Cardiac muscle cell (in vitro differentiated cells and primary cell): Measurements from ENCODE around the gene ERFL. TPM values are rescaled to one million over a fixed set of nuclear protein-coding genes. Genes with fewer than 3 reads are reported as not detected.

Source experiments
- DNase-seq, 2 donors: peaks; one replicate each; pipeline versions ENCODE4 v3.0.0 to v3.0.0-alpha.2; 2010 to 2017; ENCODE audit warnings: low read depth in 1 of 2, low spot score in 1 of 2
- H3K27ac ChIP-seq: fragments of 200-600 bp; sonication (generic); 2 replicates; pipeline ENCODE4 v1.5.1; 2016
- H3K27me3 ChIP-seq: fragments of 200-600 bp; sonication (generic); 2 replicates; pipeline ENCODE4 v1.6.0; 2016; ENCODE audit warnings: control low read depth
- H3K36me3 ChIP-seq: fragments of 200-600 bp; sonication (generic); 2 replicates; pipeline ENCODE4 v1.5.1; 2016; ENCODE audit warnings: control low read depth
- H3K4me1 ChIP-seq: fragments of 200-600 bp; sonication (generic); 2 replicates; pipeline ENCODE4 v1.8.1; 2017; ENCODE audit warnings: low read depth, mild to moderate bottlenecking, mixed run types
- H3K4me3 ChIP-seq: fragments of 200-600 bp; sonication (generic); 2 replicates; pipeline ENCODE4 v1.5.1; 2016; ENCODE audit warnings: mild to moderate bottlenecking
- H3K9me3 ChIP-seq: fragments of 200-600 bp; sonication (generic); 2 replicates; pipeline ENCODE4 v1.5.1; 2017; ENCODE audit warnings: low read depth, mild to moderate bottlenecking, control low read depth
- polyA plus RNA-seq: library from polyadenylated mRNA; unstranded; fragments of >200 nt; fragmentation: Nextera tagmentation; extraction: Ambion mirVana; gene quantifications from 2 replicates; pipeline ENCODE4 v1.2.1, GENCODE V29; 2016
- total RNA-seq: library from RNA; depleted of rRNA; stranded (reverse); fragments of >200 nt; gene quantifications from 2 replicates; pipeline ENCODE4 v1.2.3, GENCODE V29; 2016
- TF ChIP-seq, protein P1 (sequence below): IDR thresholded peaks from 2 replicates; pipeline ENCODE4 v1.5.1; 2012; ENCODE audit warnings: low read depth, mild to moderate bottlenecking, low read length

Gene ERFL
- total and polyA plus RNA-seq, 2 experiments from 2014 or later, result 0.06 to 1.0 TPM

DNA sequence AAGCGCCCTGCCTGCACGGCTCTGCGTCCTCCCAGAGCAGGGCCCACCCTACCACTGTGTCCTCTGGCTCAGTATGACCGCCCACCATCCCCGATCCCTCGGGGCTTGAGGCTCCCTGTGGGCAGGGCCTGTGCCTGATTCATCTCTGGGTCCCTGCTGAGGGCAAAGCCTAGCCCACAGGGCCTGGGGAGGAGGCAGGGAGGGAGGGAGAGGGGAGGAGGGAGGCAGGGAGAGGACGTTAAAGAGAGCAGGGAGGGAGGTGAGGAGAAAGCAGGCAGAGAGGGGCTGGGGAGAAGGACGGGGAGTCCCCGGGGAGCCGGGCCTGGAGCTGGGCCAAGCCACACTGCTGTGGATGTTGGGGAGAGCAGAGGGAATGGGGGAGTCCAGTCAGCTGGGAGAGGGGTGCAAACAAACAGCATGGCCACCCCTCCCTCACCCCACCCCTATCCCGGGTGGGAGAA, 4.0 kb upstream of the ERFL start:
- no peak overlapping the region for H3K27ac ChIP-seq

DNA sequence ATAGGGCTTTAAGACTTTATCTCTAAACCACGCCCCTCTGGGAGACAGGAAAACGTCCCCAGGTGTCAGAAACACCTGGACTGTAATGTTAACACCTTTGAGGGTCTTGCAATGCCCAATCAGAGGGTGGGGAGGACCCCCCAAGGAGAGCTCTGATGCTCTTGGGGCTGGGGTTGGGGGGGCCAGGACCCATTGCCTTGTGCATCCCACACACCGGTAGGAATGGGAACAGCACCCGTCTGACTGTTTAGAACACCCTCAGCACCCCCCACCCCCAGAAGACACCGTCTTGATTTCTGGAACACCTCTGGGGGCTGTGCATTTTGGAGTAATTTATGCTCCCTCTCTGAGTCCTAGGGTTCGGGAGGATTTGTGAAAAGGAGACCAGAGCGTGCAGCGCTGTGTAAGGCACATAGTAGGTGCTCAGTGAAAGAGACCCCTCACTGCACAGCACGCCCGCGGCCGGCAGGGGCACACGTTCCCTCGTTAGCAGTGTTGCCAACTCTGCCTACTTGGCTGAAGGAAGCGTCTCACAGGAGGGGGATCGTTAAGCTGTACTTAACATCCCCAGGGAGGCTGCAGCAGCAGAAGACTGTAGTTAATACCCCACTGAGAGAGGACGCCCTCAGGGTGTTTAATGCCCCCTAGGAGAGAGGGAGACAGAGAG, 2.8 kb upstream of the ERFL start:
- peaks cover 96% of the 10 kb centered on the region for H3K27me3 ChIP-seq
- H3K36me3 ChIP-seq, result no peaks in the 10 kb centered on the region
- no peaks in the 10 kb centered on the region for H3K9me3 ChIP-seq
- H3K4me1 ChIP-seq, result no peaks in the 10 kb centered on the region
- H3K4me3 ChIP-seq, result no peak overlapping the region
- no peak for DNase-seq
- TF ChIP-seq, protein P1, sequence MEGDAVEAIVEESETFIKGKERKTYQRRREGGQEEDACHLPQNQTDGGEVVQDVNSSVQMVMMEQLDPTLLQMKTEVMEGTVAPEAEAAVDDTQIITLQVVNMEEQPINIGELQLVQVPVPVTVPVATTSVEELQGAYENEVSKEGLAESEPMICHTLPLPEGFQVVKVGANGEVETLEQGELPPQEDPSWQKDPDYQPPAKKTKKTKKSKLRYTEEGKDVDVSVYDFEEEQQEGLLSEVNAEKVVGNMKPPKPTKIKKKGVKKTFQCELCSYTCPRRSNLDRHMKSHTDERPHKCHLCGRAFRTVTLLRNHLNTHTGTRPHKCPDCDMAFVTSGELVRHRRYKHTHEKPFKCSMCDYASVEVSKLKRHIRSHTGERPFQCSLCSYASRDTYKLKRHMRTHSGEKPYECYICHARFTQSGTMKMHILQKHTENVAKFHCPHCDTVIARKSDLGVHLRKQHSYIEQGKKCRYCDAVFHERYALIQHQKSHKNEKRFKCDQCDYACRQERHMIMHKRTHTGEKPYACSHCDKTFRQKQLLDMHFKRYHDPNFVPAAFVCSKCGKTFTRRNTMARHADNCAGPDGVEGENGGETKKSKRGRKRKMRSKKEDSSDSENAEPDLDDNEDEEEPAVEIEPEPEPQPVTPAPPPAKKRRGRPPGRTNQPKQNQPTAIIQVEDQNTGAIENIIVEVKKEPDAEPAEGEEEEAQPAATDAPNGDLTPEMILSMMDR, result peak; percentile 53
- no peak overlapping the region for H3K27ac ChIP-seq

More for the DNA sequence above, 4.0 kb upstream of the ERFL start:
- TF ChIP-seq, protein P1, result no peak
- no peaks in the 10 kb centered on the region for H3K36me3 ChIP-seq
- no peak for DNase-seq
- no peaks in the 10 kb centered on the region for H3K4me1 ChIP-seq
- peaks cover 96% of the 10 kb centered on the region for H3K27me3 ChIP-seq
- no peak overlapping the region for H3K4me3 ChIP-seq
- H3K9me3 ChIP-seq, result no peaks in the 10 kb centered on the region

DNA sequence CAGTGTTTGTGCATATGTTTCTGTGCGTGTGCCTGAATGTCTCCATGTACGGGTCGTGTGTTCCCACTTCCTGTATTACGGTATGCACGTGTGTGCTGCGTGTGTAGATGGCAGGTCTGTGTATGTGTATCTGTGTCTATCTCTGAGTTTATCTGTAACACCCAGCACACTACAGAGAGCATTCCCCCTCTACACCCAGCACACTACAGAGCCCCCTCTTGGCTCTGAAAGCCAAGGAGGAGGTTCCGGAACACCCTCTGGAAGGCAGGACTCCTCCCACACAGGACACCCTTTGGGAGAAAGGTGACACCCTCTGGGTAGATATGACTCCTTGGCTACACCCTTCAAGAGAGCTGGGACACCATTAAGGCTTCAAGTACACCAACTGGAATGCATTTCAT, 2.1 kb upstream of the ERFL start:
- Histone ChIP-seq H3K36me3 (no peaks in the 10 kb centered on the region), H3K4me3 (no peak overlapping the region), H3K4me1 (no peaks in the 10 kb centered on the region), H3K9me3 (no peaks in the 10 kb centered on the region), H3K27ac (no peak overlapping the region), H3K27me3 (peaks cover 96% of the 10 kb centered on the region)
- TF ChIP-seq, protein P1, result no peak
- no peak for DNase-seq

DNA sequence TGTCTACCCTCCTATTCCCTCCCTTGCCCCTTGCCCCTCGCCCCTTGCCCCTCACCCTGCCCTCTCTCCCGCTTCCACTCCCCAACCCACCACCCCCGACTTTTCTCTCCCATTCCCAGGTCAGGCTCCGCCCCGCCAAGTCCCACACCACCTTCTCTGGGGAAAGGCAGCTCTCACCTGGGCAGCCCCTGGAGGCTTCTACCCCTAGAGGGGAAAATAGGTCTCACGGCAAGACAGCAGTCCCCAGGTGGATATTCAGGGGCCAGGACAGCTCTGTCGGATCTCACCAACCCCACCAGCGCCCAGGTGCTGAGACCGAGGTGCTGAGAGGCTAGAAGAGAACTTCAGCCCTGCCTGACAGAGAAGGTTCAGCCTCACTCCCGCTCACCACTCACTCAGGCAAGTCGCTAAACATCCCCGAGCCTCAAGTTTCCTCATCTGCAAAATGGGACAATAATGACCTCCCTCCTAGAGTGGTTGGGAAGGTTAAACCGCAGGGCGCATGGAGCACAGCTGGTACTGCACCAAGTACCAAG, 1.4 kb upstream of the ERFL start:
- H3K4me1 ChIP-seq, result no peaks in the 10 kb centered on the region
- no peak overlapping the region for H3K4me3 ChIP-seq
- TF ChIP-seq, protein P1, result no peak
- no peaks in the 10 kb centered on the region for H3K36me3 ChIP-seq
- H3K27me3 ChIP-seq, result peaks cover 98% of the 10 kb centered on the region
- no peaks in the 10 kb centered on the region for H3K9me3 ChIP-seq
- DNase-seq, result no peak
- H3K27ac ChIP-seq, result no peak overlapping the region

DNA sequence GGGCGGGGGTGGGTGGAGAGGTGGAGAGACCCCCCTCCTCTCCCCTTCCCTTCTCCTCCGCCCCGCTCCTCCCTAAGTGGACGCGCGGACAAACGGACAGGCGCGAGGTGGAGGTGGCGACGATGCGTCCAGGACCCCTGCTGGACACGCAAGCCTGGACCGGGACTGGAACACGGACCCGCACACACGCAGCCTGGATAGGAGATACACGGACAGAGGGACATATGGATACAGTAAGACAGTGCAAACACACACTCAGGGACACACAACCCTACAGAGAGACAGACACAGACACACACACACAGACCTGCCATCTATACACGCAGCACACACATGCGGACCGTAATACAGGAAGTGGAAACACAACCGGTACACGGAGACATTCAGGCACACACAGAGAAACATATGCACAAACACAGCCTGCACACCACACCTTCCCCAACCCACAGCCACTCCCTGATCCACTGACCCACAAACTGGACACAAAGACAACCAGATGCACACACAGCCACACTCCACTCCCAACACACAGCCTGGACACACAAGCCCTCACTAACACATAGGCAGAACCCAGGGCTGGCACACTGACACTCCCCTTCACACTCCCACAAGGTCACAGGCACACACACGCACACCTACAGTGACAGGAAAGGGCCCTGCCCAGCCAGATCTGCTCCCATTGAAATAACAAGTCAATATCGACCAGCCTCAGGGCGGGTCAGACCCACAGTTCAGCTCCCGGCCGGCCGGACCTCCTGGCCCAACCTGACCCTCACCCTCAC, 696 bp upstream of the ERFL start:
- H3K27me3 ChIP-seq, result peaks cover 100% of the 10 kb centered on the region
- no peak for DNase-seq
- no peaks in the 10 kb centered on the region for H3K9me3 ChIP-seq
- no peaks in the 10 kb centered on the region for H3K4me1 ChIP-seq
- TF ChIP-seq, protein P1, result no peak
- H3K4me3 ChIP-seq, result peak overlapping the region; percentile 42
- no peaks in the 10 kb centered on the region for H3K36me3 ChIP-seq
- no peak overlapping the region for H3K27ac ChIP-seq
